DOHH2 (cell line): ENCODE results near the gene PHLPP1.

Experiments
- EZH2phosphoT487 ChIP-seq: fragments of 200-600 bp; sonication (generic); IDR thresholded peaks from 2 replicates; pipeline ENCODE4 v1.6.1; 2017; ENCODE audit warnings: borderline replicate concordance, mild to moderate bottlenecking, antibody characterized with exemption, low read length, moderate library complexity, mixed read lengths
- TF ChIP-seq, protein P1 (sequence below): fragments of 200-600 bp; sonication (generic); IDR thresholded peaks from one replicate; pipeline ENCODE4 v1.5.1; 2014; ENCODE audit warnings: antibody characterized with exemption, mild to moderate bottlenecking, low read depth, low read length; ENCODE audit not compliant: poor library complexity, severe bottlenecking

DNA sequence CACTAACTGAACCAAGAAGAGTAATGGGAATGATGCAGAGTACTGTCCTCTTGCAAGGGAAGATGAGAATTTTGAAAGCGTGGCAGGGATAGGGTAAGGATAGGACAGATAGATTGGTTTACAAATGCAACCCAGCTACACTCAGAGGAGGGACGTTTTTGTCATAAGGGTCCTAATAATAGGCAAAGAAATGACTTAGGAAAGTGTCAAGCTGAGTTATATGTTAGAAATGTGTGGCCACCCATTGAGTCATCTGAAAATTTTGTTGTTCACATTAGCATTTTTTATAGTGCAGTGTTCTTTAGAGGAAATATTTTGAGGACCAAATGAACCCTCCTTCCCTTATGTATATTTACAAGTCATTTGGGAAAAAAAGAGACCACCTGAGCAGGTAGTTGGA lies 137.5 kb downstream of the PHLPP1 start:
- TF ChIP-seq, protein P1, sequence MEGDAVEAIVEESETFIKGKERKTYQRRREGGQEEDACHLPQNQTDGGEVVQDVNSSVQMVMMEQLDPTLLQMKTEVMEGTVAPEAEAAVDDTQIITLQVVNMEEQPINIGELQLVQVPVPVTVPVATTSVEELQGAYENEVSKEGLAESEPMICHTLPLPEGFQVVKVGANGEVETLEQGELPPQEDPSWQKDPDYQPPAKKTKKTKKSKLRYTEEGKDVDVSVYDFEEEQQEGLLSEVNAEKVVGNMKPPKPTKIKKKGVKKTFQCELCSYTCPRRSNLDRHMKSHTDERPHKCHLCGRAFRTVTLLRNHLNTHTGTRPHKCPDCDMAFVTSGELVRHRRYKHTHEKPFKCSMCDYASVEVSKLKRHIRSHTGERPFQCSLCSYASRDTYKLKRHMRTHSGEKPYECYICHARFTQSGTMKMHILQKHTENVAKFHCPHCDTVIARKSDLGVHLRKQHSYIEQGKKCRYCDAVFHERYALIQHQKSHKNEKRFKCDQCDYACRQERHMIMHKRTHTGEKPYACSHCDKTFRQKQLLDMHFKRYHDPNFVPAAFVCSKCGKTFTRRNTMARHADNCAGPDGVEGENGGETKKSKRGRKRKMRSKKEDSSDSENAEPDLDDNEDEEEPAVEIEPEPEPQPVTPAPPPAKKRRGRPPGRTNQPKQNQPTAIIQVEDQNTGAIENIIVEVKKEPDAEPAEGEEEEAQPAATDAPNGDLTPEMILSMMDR, result no peak
- TF ChIP-seq EZH2phosphoT487, result no peak
